Coronary artery (tissue), 2 donors: ENCODE measurements around the gene RPSA.
"Not testable (repeated sequence)": the region's sequence is repeated elsewhere in the genome, so short reads cannot be mapped to it uniquely, and the experiment has no call there.

Experiments
- DNase-seq: peaks from one replicate; pipeline ENCODE4 v3.0.0-alpha.2; 2017; ENCODE audit warnings: low spot score
- H3K27ac ChIP-seq, 2 donors: fragments of 200-600 bp; sonication (generic); one replicate each; pipeline ENCODE4 v1.5.1; 2016 to 2019
- H3K4me3 ChIP-seq: fragments of 200-600 bp; sonication (generic); 2 replicates; pipeline ENCODE4 v1.5.1; 2016; ENCODE audit warnings: mild to moderate bottlenecking, moderate library complexity
- TF ChIP-seq, protein P1 (sequence below): fragments of 200-600 bp; sonication (generic); IDR thresholded peaks from one replicate; pipeline ENCODE4 v1.5.1; 2019; ENCODE audit warnings: antibody characterized with exemption

RPSA gene

DNA sequence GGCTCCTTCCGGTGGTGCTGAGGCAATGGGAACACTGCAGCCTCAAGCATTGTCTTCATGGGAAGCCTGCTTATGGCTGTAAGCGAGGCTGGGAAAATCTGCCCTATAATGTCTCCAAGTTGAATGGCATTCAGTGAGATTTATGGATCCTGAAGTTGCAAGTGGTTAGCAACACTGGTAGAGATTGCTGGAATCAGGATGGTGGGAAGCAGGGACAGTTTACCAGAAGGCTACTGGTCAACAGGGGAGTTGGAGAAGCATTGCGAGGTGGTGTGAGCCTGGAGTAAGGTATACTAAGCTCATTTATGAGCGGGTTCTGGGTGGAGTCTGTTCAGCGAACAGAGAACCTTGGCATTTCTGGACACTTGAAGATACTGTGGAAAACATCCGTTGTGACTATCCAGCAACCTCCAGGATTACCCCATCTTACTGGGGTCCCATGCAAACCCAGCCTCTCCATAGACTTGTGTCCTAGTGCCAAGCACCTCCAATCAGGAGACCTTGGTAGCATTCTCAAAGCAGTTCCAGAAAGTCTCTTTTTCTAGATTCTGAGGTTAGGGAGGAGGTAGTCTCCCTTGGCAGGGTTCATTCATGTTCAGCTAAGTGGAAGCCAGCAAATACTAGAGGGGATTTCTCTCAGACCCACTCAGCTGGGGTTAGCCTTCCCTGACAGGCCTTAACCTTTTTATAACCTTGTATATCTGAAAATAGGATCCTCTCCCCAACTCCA lies 7.3 kb downstream of the RPSA start:
- Histone ChIP-seq H3K27ac (no peak overlapping the region), H3K4me3 (no peak overlapping the region)
- no peak for DNase-seq
- TF ChIP-seq, protein P1, sequence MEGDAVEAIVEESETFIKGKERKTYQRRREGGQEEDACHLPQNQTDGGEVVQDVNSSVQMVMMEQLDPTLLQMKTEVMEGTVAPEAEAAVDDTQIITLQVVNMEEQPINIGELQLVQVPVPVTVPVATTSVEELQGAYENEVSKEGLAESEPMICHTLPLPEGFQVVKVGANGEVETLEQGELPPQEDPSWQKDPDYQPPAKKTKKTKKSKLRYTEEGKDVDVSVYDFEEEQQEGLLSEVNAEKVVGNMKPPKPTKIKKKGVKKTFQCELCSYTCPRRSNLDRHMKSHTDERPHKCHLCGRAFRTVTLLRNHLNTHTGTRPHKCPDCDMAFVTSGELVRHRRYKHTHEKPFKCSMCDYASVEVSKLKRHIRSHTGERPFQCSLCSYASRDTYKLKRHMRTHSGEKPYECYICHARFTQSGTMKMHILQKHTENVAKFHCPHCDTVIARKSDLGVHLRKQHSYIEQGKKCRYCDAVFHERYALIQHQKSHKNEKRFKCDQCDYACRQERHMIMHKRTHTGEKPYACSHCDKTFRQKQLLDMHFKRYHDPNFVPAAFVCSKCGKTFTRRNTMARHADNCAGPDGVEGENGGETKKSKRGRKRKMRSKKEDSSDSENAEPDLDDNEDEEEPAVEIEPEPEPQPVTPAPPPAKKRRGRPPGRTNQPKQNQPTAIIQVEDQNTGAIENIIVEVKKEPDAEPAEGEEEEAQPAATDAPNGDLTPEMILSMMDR: no peak

DNA sequence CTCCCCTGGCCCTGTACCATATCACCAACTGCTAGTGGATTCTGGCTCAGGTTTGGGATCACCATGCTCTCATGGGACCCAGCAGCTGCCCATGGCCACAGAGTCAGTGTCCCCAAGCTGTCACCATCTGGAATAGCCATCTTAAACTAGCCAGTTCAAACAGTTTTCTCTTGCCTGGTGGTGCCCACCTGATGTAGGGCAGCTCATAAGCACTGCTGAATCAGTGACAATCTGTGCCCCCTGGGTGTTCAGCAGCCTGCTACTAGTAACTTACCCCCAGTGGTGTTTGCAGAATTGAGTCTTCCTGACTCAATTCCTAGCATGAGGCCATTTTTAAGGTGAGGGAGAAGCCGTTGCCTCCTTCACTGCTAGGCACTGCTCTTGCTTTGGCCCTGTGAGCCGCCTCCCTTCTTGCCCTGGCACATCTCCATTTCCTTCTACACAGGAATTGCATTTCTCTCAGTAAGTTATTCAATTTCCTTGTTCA lies 7.9 kb downstream of the RPSA start:
- no peak for DNase-seq
- TF ChIP-seq, protein P1: no peak
- Histone ChIP-seq H3K4me3 (no peak overlapping the region), H3K27ac (no peak overlapping the region)

DNA sequence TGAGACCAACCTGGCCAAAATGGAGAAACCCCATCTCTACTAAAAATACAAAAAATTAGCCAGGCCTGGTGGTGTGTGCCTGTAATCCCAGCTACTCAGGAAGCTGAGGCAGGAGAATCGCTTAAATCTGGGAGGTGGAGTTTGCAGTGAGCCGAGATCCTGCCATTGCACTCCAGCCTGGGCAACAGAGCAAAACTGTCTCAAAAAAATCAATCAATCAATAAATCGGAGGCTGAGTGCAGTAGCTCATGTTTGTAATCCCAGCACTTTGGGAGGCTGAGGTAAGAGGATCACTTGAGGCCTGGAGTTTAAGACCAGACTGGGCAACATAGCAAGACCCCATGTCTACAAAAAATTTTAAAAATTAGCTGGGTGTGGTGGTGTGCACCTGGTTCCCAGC lies 8.8 kb downstream of the RPSA start:
- DNase-seq, H3K4me3 ChIP-seq, H3K27ac ChIP-seq: not testable (repeated sequence)

DNA sequence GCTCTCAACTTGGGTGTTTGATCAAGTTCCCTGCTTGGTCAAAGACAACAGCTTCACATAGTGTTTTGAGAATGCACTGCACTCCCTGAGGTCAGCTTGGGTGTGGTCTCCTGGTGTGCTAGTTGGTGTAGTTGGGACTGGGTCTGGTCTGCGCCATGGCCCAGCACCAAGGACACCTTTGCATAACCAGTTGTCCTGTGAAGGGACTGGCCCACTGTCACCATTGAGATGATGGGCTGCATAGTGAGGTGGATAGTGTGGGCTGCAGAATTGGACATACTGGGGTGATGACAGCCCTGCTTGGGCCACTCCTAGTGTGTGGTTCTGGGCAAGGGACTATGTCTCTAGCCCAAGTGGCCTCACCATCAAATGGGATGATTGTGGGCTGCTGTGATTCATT lies 9.5 kb downstream of the RPSA start:
- TF ChIP-seq, protein P1: no peak
- H3K27ac ChIP-seq: no peak overlapping the region
- no peak overlapping the region for H3K4me3 ChIP-seq
- no peak for DNase-seq

DNA sequence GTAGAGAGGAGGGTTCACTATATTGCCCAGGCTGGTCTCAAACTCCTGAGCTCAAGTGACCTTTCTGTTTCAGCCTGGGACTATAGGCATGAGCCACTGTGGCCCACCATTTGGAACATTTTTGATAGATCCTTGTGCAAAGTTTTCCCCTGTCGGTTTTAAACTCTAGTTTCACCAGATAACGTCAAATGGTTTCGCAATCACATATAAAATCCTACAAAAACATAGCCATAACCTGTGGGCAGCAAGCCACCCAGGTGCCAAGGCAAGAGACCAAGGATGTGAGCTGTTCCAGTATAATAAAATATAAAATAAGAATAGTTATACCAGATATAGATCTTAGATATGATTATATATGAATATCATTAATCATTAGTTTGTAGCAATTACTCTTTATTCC lies 10.5 kb downstream of the RPSA start:
- H3K4me3 ChIP-seq, H3K27ac ChIP-seq, DNase-seq: not testable (repeated sequence)

DNA sequence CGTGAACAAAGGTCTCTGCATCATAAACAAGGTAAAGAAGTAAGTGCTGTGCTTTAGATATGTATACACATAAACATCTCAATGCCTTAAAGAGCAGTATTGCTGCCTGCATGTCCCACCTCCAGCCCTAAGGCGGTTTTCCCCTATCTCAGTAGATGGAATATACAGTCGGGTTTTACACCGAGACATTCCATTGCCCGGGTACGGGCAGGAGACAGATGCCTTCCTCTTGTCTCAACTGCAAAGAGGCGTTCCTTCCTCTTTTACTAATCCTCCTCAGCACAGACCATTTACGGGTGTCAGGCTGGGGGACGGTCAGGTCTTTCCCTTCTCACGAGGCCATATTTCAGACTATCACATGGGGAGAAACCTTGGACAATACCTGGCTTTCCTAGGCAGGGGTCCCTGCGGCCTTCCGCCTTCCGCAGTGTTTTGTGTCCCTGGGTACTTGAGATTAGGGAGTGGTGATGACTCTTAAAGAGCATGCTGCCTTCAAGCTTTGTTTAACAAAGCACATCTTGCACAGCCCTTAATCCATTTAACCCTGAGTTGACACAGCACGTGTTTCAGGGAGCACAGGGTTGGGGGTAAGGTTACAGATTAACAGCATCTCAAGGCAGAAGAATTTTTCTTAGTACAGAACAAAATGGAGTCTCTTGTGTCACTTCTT lies 12.2 kb downstream of the RPSA start:
- not testable (repeated sequence) for H3K4me3 ChIP-seq, H3K27ac ChIP-seq, DNase-seq

DNA sequence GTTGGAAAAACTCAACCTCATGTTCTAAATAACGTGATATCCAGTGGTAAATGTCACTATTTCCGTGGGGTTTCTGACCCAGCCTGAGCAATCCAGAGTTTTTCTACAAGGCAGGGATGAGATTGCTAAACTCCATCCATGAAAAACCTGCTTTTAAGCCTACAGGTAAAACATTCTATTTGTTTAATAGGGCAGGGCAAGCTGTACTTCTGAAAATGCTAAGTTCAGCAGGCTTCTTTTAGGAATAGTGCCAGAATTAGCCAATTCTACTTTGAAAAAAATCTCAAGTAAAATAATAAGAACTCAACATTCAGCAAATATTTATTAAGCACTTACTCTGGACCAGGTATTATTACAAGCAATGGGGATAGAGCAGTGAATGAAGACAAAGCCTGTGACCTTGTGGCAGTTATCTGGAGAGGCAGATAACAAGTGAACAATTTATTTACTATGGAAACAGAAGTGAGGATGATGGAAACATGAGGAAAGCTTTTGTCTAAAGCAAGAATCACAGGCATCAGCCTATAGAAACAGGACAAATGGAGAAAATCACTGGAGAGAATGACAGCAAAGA lies 13.3 kb downstream of the RPSA start:
- no peak for DNase-seq
- H3K27ac ChIP-seq: no peak overlapping the region
- H3K4me3 ChIP-seq: no peak overlapping the region
- TF ChIP-seq, protein P1: no peak

DNA sequence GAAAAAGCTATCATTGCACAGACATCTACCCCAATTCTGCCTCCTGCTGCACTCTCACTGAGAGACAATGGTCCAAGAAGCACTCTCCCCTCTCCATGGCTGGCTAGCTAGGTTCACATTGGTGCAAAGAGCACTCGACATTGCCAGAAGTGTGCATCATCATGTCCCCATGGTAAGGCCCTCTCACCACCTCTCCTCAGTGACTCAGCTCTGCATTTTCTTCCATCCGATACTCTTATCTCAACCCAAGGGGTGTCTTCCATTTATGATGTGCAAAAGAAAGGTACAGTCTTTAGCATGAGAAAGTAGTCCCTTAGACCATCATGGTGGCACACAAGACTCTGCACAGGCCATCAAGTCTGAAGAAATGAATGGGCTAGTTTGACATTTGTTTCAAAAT lies 14.0 kb downstream of the RPSA start:
- TF ChIP-seq, protein P1: no peak
- H3K4me3 ChIP-seq: no peak overlapping the region
- H3K27ac ChIP-seq: no peak overlapping the region
- DNase-seq: no peak
